Mesendoderm (in vitro differentiated cells): ENCODE measurements around the gene PDGFA.

ENCODE experiments used
- DNase-seq: peaks from one replicate; pipeline ENCODE4 v3.0.0; 2013
- H2AK5ac ChIP-seq: 2 replicates; pipeline ENCODE4 v1.6.1; 2013; ENCODE audit warnings: low read length, inconsistent platforms
- H2BK120ac ChIP-seq: 2 replicates; pipeline ENCODE4 v1.6.1; 2013; ENCODE audit warnings: low read depth, mild to moderate bottlenecking, low read length, moderate library complexity, mixed read lengths
- H2BK15ac ChIP-seq: replicated peaks from 2 replicates; pipeline ENCODE4 v1.6.1; 2013; ENCODE audit warnings: low read depth, mild to moderate bottlenecking, moderate library complexity
- H2BK5ac ChIP-seq: 2 replicates; pipeline ENCODE4 v1.6.1; 2013; ENCODE audit warnings: low read length, inconsistent platforms
- H3K18ac ChIP-seq: 2 replicates; pipeline ENCODE4 v1.6.1; 2013; ENCODE audit warnings: mild to moderate bottlenecking, low read length, mixed read lengths
- H3K23ac ChIP-seq: one replicate; pipeline ENCODE4 v1.6.1; 2013; ENCODE audit warnings: low read length
- H3K27ac ChIP-seq: 2 replicates; pipeline ENCODE4 v1.5.1; 2013; ENCODE audit warnings: low read depth, mild to moderate bottlenecking, inconsistent platforms, low read length, moderate library complexity
- H3K27me3 ChIP-seq: 2 replicates; pipeline ENCODE4 v1.6.1; 2013; ENCODE audit warnings: low read length, control low read depth, mild to moderate bottlenecking, inconsistent platforms; ENCODE audit not compliant: insufficient read depth, poor library complexity
- H3K36me3 ChIP-seq: 2 replicates; pipeline ENCODE4 v1.6.1; 2013; ENCODE audit warnings: low read length, inconsistent platforms; ENCODE audit not compliant: control insufficient read depth, insufficient read depth
- H3K4ac ChIP-seq: one replicate; pipeline ENCODE4 v1.6.1; 2013; ENCODE audit warnings: low read depth, mild to moderate bottlenecking, low read length, moderate library complexity
- H3K4me1 ChIP-seq: 2 replicates; pipeline ENCODE4 v1.6.1; 2013; ENCODE audit warnings: low read depth, low read length, inconsistent platforms; ENCODE audit not compliant: control insufficient read depth
- H3K4me2 ChIP-seq: 2 replicates; pipeline ENCODE4 v1.6.1; 2013; ENCODE audit warnings: low read length
- H3K4me3 ChIP-seq: 2 replicates; pipeline ENCODE4 v1.5.1; 2013; ENCODE audit warnings: mild to moderate bottlenecking, low read length
- H3K56ac ChIP-seq: one replicate; pipeline ENCODE4 v1.6.1; 2013; ENCODE audit warnings: low read length
- H3K79me1 ChIP-seq: 2 replicates; pipeline ENCODE4 v1.6.1; 2013; ENCODE audit warnings: low read length, inconsistent platforms
- H3K79me2 ChIP-seq: 2 replicates; pipeline ENCODE4 v1.6.1; 2013; ENCODE audit warnings: mild to moderate bottlenecking, low read length; ENCODE audit not compliant: control insufficient read depth, insufficient read depth
- H3K9ac ChIP-seq: 2 replicates; pipeline ENCODE4 v1.6.1; 2013; ENCODE audit warnings: low read length, inconsistent platforms
- H4K5ac ChIP-seq: one replicate; pipeline ENCODE4 v1.6.1; 2013; ENCODE audit warnings: low read length
- H4K8ac ChIP-seq: one replicate; pipeline ENCODE4 v1.6.1; 2013; ENCODE audit warnings: low read depth, mild to moderate bottlenecking, control low read depth, low read length, moderate library complexity
- WGBS: extraction: QIAGEN DNeasy Blood & Tissue Kit; methylation state at CpG from one replicate; pipeline ENCODE4 v1.1.7; 2013; ENCODE audit warnings: low lambda C conversion rate, missing lambda C conversion rate; ENCODE audit not compliant: insufficient coverage; ENCODE audit errors: extremely low coverage; 5-methylcytosine and 5-hydroxymethylcytosine counted together

Gene PDGFA

DNA sequence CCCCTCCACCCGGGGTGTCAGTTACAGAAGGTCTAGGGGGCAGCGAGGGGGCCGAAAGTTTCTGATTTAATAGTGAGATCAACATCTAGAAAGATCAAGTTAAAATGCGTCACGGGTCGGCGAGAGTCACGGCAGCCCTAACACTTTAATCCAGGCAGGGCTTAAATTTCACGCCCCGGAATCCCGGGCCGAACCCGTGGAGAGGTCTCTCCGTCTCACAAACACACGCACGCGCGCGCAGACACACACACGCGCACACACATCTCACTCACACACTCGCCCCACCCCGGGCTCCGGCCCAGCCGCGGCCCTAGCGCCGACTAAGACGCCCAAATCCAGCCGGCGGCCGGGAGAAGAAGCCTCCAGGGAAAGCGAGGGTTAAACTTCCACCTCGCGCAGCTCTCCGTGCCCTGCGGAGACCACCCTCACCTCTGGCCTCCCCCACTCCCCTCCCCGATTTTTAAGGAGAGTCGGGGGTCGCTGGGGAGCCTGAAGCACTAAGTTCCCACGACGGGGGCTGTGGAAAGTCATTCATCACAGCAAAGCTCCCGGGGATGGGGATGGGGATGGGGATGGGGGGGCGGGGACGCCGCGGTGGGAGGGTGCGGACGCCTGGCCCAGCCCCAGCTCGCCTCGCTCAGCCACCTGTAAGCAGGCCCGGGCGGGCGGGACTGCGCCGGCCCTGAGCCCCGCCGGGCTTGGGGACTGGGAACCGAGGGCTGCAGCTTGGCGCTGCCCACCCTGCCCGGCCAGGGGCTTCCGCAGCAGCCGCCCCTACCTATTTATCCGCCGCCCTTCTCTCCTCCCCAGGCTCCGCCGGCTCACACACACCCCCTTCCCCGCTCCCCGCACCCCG is 1.6 kb downstream of the PDGFA start:
- Histone ChIP-seq H3K27me3 (peaks cover 25% of the 10 kb centered on the region), H3K79me2 (peaks cover 6% of the 10 kb centered on the region), H2AK5ac (no peak overlapping the region), H3K4me1 (no peaks in the 10 kb centered on the region), H3K79me1 (no peaks in the 10 kb centered on the region), H3K4me2 (peak overlapping the region; percentile 64), H3K27ac (no peak overlapping the region), H4K8ac (peak overlapping the region; percentile 76), H2BK120ac (no peak overlapping the region), H3K56ac (peak overlapping the region; percentile 85), H3K4me3 (no peak overlapping the region), H3K36me3 (no peaks in the 10 kb centered on the region), H3K18ac (peak overlapping the region; percentile 85), H2BK15ac (no peak overlapping the region), H3K23ac (no peak overlapping the region), H3K9ac (peak overlapping the region; percentile 36), H3K4ac (no peak overlapping the region), H2BK5ac (no peak overlapping the region), H4K5ac (no peak overlapping the region)
- no CpG with 5 or more reads among the region's 70 CpGs for WGBS
- DNase-seq, result peak; percentile 51

DNA sequence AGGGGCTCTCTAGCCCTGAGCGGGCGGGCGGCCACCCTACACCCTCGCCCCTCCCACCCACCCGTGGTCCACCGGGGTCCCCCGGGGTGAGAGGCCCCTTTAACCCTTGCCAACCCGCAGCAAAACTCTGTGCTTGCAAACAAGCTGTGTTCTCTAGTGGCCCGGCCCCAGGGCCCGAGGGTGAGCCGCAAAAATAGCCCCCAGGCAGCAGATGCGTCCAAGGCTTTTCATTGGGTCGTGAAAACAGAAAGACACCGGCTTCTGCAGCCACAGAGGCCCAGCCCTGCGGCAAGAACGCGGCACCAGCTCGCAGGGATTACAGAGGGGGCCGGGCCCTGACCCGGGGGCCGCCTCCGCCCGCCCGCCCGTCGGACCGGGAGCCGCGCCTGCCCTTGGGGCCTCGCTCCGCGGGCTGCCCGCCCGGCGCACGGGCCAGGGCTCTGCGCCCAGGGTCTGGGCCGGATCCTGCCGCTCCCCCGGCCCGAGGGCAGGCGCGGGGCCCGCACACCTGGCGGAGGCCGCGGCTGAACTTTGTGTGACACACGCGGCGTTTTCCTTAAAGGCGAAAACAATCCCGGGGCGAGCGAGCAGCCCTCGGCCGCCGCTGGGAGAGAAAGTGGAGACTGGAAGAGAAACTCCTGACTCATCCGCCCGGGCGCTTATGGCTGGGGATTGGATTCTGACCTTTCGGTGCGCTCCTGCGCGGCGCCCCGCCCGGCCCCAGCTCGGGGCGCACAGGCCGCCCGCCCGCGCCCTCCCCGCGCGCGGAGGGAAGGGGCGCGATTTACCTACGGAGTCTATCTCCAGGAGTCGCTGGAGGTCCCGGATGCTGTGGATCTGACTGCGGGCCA is 2.8 kb downstream of the PDGFA start:
- no peak overlapping the region for H2BK15ac ChIP-seq

DNA sequence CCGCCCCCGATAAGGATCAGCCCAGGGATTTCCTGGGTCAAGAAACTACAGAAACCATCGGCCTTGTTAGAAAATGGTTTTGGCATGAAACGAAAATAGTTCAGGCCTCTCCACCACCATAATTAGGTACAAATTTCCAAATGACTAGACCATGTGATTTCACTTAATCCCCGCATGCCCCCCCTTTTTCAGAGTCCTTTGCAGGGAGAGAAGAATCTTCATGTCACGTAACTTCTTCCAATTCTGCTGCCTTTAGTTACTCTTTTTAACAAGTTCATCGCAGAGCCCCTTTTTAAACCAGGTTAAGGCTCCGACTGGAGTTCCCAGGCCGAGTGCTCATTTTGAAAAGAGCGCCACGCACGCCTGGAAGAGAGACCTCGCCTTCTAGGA is 3.4 kb downstream of the PDGFA start:
- peak; percentile 41 for DNase-seq
- no peak overlapping the region for H2AK5ac ChIP-seq
- H3K9ac ChIP-seq, result no peak overlapping the region
- H2BK15ac ChIP-seq, result no peak overlapping the region
- H3K4me3 ChIP-seq, result no peak overlapping the region
- no peak overlapping the region for H3K23ac ChIP-seq
- WGBS, result no CpG with 5 or more reads among the region's 13 CpGs
- peaks cover 6% of the 10 kb centered on the region for H3K79me2 ChIP-seq
- no peak overlapping the region for H4K8ac ChIP-seq
- no peak overlapping the region for H2BK120ac ChIP-seq
- peak overlapping the region; percentile 85 for H3K18ac ChIP-seq
- no peaks in the 10 kb centered on the region for H3K36me3 ChIP-seq
- no peaks in the 10 kb centered on the region for H3K4me1 ChIP-seq
- H3K4ac ChIP-seq, result no peak overlapping the region
- no peak overlapping the region for H3K56ac ChIP-seq
- no peak overlapping the region for H3K27ac ChIP-seq
- peaks cover 9% of the 10 kb centered on the region for H3K27me3 ChIP-seq
- no peaks in the 10 kb centered on the region for H3K79me1 ChIP-seq
- no peak overlapping the region for H2BK5ac ChIP-seq
- no peak overlapping the region for H4K5ac ChIP-seq
- no peak overlapping the region for H3K4me2 ChIP-seq

More for the DNA sequence above, 2.8 kb downstream of the PDGFA start:
- Histone ChIP-seq H2BK120ac (no peak overlapping the region), H3K23ac (no peak overlapping the region), H3K4ac (no peak overlapping the region), H3K27me3 (peaks cover 14% of the 10 kb centered on the region), H3K4me1 (no peaks in the 10 kb centered on the region), H3K18ac (peak overlapping the region; percentile 85), H3K79me1 (no peaks in the 10 kb centered on the region), H4K8ac (no peak overlapping the region), H3K79me2 (peaks cover 6% of the 10 kb centered on the region), H3K4me2 (peak overlapping the region; percentile 32), H3K27ac (peak overlapping the region; percentile 6), H2AK5ac (no peak overlapping the region), H3K9ac (peak overlapping the region; percentile 61), H3K4me3 (no peak overlapping the region), H2BK5ac (no peak overlapping the region), H3K36me3 (no peaks in the 10 kb centered on the region), H4K5ac (no peak overlapping the region), H3K56ac (peak overlapping the region; percentile 65)
- WGBS, result no CpG with 5 or more reads among the region's 83 CpGs
- DNase-seq, result peak; percentile 74

DNA sequence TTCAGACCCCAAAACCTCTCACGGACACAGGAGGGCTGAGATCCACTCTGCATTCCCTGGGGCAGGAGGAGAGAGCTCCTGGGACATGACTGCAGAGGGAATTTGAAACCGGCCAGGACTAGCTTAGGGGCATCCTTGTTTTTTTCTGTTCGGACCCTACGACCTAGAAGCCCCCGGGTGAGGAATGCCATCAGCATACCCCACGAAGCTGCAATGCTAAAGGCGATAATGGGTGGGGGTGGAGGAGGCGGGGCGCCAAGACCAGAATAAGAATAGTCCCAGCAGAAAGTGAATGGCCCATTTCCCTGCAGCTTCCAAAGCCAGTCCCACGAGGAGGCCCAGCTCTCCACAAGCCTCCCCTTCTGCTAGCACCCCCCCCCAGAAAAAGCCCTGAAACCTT is 4.0 kb downstream of the PDGFA start:
- H3K4me1 ChIP-seq, result no peaks in the 10 kb centered on the region
- H2BK5ac ChIP-seq, result no peak overlapping the region
- H3K56ac ChIP-seq, result no peak overlapping the region
- peak overlapping the region; percentile 7 for H3K18ac ChIP-seq
- no peak overlapping the region for H3K27ac ChIP-seq
- H3K79me2 ChIP-seq, result peaks cover 6% of the 10 kb centered on the region
- no peaks in the 10 kb centered on the region for H3K79me1 ChIP-seq
- H3K36me3 ChIP-seq, result no peaks in the 10 kb centered on the region
- no peak overlapping the region for H2AK5ac ChIP-seq
- H3K4me2 ChIP-seq, result no peak overlapping the region
- no peak overlapping the region for H2BK15ac ChIP-seq
- peak; percentile 82 for DNase-seq
- H4K8ac ChIP-seq, result no peak overlapping the region
- peaks cover 4% of the 10 kb centered on the region for H3K27me3 ChIP-seq
- peak overlapping the region; percentile 14 for H3K9ac ChIP-seq
- WGBS, result no CpG with 5 or more reads among the region's 10 CpGs
- H3K23ac ChIP-seq, result no peak overlapping the region
- no peak overlapping the region for H4K5ac ChIP-seq
- no peak overlapping the region for H3K4ac ChIP-seq
- H3K4me3 ChIP-seq, result no peak overlapping the region
- no peak overlapping the region for H2BK120ac ChIP-seq

DNA sequence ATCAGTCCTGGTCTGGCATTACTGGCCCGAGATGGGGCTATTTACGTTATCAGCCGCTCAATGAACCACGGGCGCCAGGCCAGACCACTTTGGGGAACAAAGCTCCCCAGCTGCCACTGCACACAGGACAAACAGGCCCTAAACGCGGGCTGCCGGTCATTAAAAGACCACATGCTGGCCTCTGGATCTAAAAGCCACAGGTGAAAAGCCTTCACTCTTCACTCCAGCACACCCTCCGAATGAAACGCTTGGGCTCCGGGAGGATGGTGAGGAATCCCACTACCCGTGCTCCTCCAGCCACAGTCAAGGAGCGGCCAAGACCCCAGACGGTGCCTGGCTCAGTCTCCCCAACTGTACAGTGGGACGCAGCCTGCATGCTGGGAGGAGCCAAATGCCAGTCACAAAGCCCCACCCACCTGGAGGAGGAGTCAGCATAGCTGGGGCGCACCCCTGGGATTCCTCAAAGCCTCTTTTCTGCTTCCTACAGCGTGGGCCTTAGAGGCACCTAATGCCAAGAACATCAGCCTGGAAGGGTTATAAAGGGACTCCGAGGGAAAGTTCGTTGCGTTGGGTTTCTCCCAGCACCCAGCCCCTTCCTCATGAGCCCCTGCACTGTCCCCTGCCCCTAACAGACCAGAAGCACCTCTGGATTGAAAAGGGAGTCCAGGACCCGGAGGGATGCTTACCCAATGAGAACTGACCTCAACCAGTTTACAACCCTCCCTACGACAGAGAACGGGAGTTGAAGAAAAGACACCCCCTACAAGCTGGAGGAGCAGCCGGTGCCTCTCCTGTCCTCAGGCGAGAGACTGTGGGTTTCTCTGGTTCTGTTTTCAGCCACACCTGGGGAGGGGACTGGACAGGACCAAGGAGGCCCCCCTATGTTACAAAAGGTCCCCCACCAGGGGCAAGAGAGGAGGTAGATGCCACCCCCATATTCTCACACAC is 4.7 kb downstream of the PDGFA start:
- peak; percentile 49 for DNase-seq
- H3K27me3 ChIP-seq, result no peaks in the 10 kb centered on the region

More for the DNA sequence above, 4.7 kb downstream of the PDGFA start:
- no peak overlapping the region for H3K4ac ChIP-seq
- no peak overlapping the region for H3K27ac ChIP-seq
- H3K79me1 ChIP-seq, result no peaks in the 10 kb centered on the region
- H3K79me2 ChIP-seq, result peaks cover 6% of the 10 kb centered on the region
- no peak overlapping the region for H3K4me3 ChIP-seq
- no peak overlapping the region for H4K5ac ChIP-seq
- no peak overlapping the region for H4K8ac ChIP-seq
- no peak overlapping the region for H3K4me2 ChIP-seq
- H2BK120ac ChIP-seq, result no peak overlapping the region
- peak overlapping the region; percentile 14 for H3K9ac ChIP-seq
- no peak overlapping the region for H2BK15ac ChIP-seq
- no peak overlapping the region for H3K18ac ChIP-seq
- H2AK5ac ChIP-seq, result no peak overlapping the region
- no CpG with 5 or more reads among the region's 25 CpGs for WGBS
- no peak overlapping the region for H3K23ac ChIP-seq
- no peaks in the 10 kb centered on the region for H3K36me3 ChIP-seq
- no peak overlapping the region for H3K56ac ChIP-seq
- H3K4me1 ChIP-seq, result no peaks in the 10 kb centered on the region
- H2BK5ac ChIP-seq, result no peak overlapping the region
